ENCODE results near the gene DENND5A. TPM values are rescaled to one million over a fixed set of nuclear protein-coding genes. Genes with fewer than 3 reads are reported as not detected.
"Not testable (repeated sequence)": the region's sequence is repeated elsewhere in the genome, so short reads cannot be mapped to it uniquely, and the experiment has no call there.

DENND5A gene
- total RNA-seq, 1 donor, result 152 TPM

- no peak overlapping the region for H3K4me3 ChIP-seq (ENCODE audit: low read depth, low read length)
- peak; percentile 65 for DNase-seq (ENCODE audit: low read depth)
These were observed 58.7 kb downstream of the DENND5A start for GRCh38 chr11:9206496-9206895.

GRCh38 chr11:9203691-9204311 lies 61.3 kb downstream of the DENND5A start:
- TF ChIP-seq CTCF (IDR thresholded peaks at IDR 0.05; ENCODE audit: insufficient read depth, low read depth, low read length), result peak; percentile 30
- no peak for DNase-seq (ENCODE audit: low read depth)
- H3K4me3 ChIP-seq (ENCODE audit: low read depth, low read length), result no peak overlapping the region

More at GRCh38 chr11:9206496-9206895, 58.7 kb downstream of the DENND5A start:
- TF ChIP-seq CTCF (IDR thresholded peaks at IDR 0.05; ENCODE audit: insufficient read depth, low read depth, low read length), result no peak

- DNase-seq (ENCODE audit: low read depth), result no peak
These were observed 63.6 kb downstream of the DENND5A start for GRCh38 chr11:9201372-9202162.

GRCh38 chr11:9200471-9200870 lies 64.7 kb downstream of the DENND5A start:
- TF ChIP-seq CTCF (IDR thresholded peaks at IDR 0.05; ENCODE audit: insufficient read depth, low read depth, low read length), result no peak

More at GRCh38 chr11:9201372-9202162, 63.6 kb downstream of the DENND5A start:
- H3K4me3 ChIP-seq (ENCODE audit: low read depth, low read length), result no peak overlapping the region
- TF ChIP-seq CTCF (IDR thresholded peaks at IDR 0.05; ENCODE audit: insufficient read depth, low read depth, low read length), result no peak

GRCh38 chr11:9193316-9193715 lies 71.8 kb downstream of the DENND5A start:
- DNase-seq (ENCODE audit: low read depth), result no peak
- no peak for TF ChIP-seq CTCF (IDR thresholded peaks at IDR 0.05; ENCODE audit: insufficient read depth, low read depth, low read length)
- H3K4me3 ChIP-seq (ENCODE audit: low read depth, low read length), result no peak overlapping the region

More at GRCh38 chr11:9200471-9200870, 64.7 kb downstream of the DENND5A start:
- no peak overlapping the region for H3K4me3 ChIP-seq (ENCODE audit: low read depth, low read length)
- no peak for DNase-seq (ENCODE audit: low read depth)

- TF ChIP-seq CTCF (IDR thresholded peaks at IDR 0.05; ENCODE audit: insufficient read depth, low read depth, low read length), result no peak
- no peak overlapping the region for H3K4me3 ChIP-seq (ENCODE audit: low read depth, low read length)
- DNase-seq (ENCODE audit: low read depth), result no peak
These were observed 72.6 kb downstream of the DENND5A start for GRCh38 chr11:9192561-9192960.

GRCh38 chr11:9190326-9191016 lies 74.7 kb downstream of the DENND5A start:
- not testable (repeated sequence) for DNase-seq (ENCODE audit: low read depth); H3K4me3 ChIP-seq (ENCODE audit: low read depth, low read length)

- H3K4me3 ChIP-seq (ENCODE audit: low read depth, low read length); DNase-seq (ENCODE audit: low read depth): not testable (repeated sequence)
These were observed 76.3 kb downstream of the DENND5A start for GRCh38 chr11:9188860-9189259.

Measured in fibroblast of villous mesenchyme (primary cell).